GM20000 (cell line): ENCODE data around the gene C2orf15.
"Not testable (repeated sequence)": the region's sequence is repeated elsewhere in the genome, so short reads cannot be mapped to it uniquely, and the experiment has no call there.

Source experiments
- DNase-seq: peaks from one replicate; pipeline ENCODE4 v3.0.0; 2012; ENCODE audit warnings: low spot score
- TF ChIP-seq, protein P1 (sequence below): IDR thresholded peaks from 2 replicates; pipeline ENCODE4 v1.5.1; 2012; ENCODE audit warnings: mild to moderate bottlenecking, control low read depth; ENCODE audit errors: extremely low read depth, missing control alignments

Gene C2orf15

DNA sequence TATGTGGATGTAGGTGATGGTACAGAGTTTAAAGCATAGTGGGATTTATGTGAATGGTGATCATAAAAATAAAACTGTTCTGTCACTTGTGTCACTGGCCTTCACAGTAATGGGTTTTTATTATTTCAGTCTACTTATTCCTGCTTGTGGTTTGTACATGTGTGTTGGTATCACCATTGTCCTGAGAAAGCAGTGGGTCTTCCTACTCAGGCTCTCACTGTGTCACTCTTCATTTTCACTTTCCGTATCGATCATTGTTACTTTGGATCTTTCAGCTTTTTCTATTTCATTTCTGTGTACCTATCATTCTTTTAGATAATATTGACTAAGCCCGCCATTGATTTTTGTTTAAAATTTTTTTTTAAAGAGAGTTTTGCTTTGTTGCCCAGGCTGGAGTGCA lies 46.9 kb downstream of the C2orf15 start:
- DNase-seq: no peak
- TF ChIP-seq, protein P1, sequence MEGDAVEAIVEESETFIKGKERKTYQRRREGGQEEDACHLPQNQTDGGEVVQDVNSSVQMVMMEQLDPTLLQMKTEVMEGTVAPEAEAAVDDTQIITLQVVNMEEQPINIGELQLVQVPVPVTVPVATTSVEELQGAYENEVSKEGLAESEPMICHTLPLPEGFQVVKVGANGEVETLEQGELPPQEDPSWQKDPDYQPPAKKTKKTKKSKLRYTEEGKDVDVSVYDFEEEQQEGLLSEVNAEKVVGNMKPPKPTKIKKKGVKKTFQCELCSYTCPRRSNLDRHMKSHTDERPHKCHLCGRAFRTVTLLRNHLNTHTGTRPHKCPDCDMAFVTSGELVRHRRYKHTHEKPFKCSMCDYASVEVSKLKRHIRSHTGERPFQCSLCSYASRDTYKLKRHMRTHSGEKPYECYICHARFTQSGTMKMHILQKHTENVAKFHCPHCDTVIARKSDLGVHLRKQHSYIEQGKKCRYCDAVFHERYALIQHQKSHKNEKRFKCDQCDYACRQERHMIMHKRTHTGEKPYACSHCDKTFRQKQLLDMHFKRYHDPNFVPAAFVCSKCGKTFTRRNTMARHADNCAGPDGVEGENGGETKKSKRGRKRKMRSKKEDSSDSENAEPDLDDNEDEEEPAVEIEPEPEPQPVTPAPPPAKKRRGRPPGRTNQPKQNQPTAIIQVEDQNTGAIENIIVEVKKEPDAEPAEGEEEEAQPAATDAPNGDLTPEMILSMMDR: no peak

DNA sequence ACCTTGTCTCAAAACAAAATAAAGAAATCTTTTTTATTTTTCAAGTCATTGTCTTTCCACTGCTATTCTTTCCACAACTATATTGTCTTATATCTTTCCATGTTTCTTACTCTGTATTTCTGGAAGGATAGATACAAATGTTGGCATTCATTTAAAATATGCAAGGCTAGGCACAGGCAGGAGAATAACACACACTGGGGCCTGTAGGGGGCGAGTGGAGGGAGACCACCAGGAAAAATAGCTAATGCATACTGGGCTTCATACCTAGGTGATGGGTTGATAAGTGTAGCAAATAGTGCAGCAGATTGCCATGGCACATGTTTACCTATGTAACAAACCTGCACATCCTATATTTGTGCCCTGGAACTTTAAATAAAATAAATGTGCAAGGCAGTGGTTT lies 49.0 kb downstream of the C2orf15 start:
- TF ChIP-seq, protein P1: no peak
- no peak for DNase-seq

DNA sequence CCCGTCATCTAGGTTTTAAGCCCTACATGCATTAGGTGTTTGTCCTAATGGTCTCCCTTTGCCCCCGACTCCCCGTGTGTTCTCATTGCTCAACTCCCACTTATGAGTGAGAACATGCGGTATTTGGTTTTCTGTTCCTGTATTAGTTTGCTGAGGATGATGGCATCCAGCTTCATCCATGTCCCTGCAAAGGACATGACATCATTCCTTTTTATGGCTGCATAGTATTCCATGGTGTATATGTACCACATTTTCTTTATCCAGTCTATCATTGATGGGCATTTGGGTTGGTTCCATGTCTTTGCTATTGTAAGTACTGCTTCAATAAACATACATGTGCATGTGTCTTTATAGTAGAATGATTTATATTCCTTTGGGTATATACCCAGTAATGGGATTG lies 50.9 kb downstream of the C2orf15 start:
- not testable (repeated sequence) for DNase-seq

DNA sequence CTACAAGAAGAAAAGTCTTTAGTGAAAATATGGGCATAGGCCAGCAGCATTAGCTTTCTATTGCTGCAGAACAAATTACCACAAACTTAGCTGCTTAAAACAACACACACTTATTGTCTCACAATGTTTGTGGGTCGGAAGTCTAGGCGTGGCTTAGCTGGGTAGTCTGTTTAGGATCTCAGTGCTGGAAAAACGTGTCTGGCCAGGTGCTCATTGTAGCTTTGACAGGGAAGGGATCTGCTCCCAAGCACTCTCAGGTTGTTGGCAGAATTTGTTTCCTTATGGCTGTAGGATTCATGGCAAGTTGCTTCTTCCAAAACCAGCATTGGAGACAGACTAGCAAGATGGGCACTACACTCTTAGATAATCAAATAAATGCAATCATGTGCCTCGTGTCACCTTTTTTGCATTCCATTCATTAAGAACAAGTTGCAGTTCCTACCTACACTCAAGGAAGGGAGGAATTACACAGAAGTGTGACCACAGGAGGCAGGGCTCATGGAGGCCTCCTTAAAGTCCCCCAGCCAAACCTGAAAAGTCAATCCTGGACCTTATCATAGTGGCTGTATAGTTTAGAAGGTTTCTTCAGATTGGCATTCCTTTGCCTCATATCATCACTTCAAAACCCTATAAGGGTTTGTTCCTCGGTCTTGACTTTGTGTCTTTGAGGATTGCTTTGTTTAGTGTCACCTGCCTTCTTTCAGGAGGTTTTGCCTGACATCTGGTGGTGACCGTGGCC lies 56.8 kb downstream of the C2orf15 start:
- no peak for DNase-seq
- TF ChIP-seq, protein P1: no peak

DNA sequence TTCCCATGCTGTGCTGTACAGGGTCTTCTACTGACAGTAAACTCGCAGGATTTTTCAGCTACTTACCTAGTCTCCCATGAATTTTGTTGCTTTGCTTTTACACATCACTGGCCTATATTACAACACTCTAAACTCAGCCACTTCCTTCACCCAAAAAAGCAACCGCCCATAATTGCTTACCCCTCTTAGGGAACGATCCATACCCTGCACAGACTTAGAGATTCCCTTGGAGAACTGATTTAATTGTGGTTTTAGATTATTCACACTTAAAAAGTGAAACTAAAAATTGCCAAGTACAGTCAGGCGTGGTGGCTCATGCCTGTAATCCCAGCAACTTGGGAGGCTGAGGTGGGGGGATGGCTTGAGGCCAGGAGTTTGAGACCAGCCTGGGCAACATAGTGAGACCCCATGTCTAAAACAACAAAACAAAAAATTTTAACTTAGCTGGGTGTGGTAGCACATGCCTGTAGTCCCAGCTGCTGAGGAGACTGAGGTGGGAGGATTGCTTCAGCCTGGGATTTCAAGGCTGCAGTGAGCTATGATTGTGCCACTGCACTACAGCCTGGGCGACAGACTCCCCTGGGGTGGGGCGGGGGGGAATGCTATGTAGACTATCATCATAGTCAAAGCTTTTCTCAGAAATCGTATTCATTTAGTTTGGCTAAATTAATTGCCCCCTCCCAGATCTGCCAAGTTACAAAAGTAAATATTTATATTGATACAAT lies 58.7 kb downstream of the C2orf15 start:
- no peak for DNase-seq
- TF ChIP-seq, protein P1: no peak
